ENCODE results near the gene PLAC1.

DNA sequence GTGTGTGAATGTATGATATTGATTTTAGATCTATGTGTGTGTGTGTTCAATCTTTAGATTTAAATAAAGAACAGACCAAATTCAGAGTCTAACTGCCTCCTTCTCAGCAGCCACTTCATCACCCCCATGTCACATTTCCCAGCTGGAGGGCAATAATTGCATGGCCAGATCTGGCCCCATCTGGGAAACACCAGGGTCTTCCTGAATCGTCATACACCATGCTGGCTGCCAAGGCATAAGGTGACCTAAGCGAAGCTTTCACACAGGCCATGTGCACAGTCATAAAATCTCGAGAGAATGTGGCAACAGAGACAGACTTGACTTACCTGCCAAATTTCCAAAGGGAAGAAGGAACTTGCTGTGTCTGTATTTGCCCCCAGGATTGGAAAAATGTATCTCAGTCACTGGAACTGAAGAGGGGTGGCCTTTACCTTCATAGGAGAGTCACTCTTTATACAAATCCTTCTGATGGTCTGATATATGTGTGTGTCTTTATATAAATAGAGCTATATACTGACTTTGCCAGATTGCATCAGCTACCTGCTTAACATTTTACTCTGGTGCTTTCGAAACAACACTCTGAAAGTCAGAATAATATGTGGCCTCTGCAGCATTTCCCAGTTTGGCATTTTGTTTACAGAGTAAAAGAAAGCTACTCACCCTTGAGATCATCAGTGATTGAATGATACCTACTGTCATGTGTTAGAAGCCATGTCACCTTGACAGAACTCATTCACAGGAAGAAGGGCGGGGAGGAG is at the start of gene PLAC1:
- TF ChIP-seq TAF1 (IDR thresholded peaks at IDR 0.05; ENCODE audit: low read depth, low read length) (no peak), POLR2A (IDR thresholded peaks at IDR 0.05; ENCODE audit: low read depth, low read length) (no peak), POLR2AphosphoS5 (IDR thresholded peaks at IDR 0.05; ENCODE audit: low read depth, low read length) (no peak)
